HepG2 (cell line): ENCODE measurements around the gene PRSS36. TPM values are rescaled to one million over a fixed set of nuclear protein-coding genes. Genes with fewer than 3 reads are reported as not detected.
A peak's percentile ranks its signal among the peaks of the same experiment; 100 is the strongest.

Experiments
- ATF7-NPFF ChIP-seq: sonication (generic); formaldehyde crosslinking; IDR thresholded peaks from 2 replicates; pipeline ENCODE4 v1.8.1; 2023; ENCODE audit warnings: mild to moderate bottlenecking, low read depth, missing genetic modification reagents, moderate library complexity
- CREB1 ChIP-seq, 2 experiments: fragments of 450-650 bp in 1 of 2; IDR thresholded peaks; 2 replicates each; pipeline ENCODE4 v1.6.1; 2016 to 2017; ENCODE audit warnings: control low read depth in 1 of 2, mild to moderate bottlenecking in 1 of 2, missing compliant biosample characterization in 1 of 2, missing genetic modification characterization in 1 of 2
- ELF3 ChIP-seq: IDR thresholded peaks from 2 replicates; pipeline ENCODE4 v1.6.1; 2016; ENCODE audit warnings: missing genetic modification reagents, missing compliant biosample characterization
- FOXA1 ChIP-seq, 2 experiments: fragments of 450-650 bp in 1 of 2; sonication (generic) in 1 of 2; formaldehyde crosslinking in 1 of 2; IDR thresholded peaks; 2 replicates each; pipeline versions ENCODE4 v1.4.0 to v1.6.1; 2016 to 2020; ENCODE audit warnings: missing genetic modification reagents in 1 of 2
- polyA plus RNA-seq, 8 experiments: library from polyadenylated mRNA; depleted of rRNA in 3 of 8; stranded (reverse) in 7 of 8; unstranded in 1 of 8; fragments of >200 nt; fragmentation: Illumina TruSeq in 4 of 8; extraction: Trizol in 4 of 8; gene quantifications; 2 replicates each; pipeline versions ENCODE4 v1.2.1 to v1.2.3, GENCODE V29; 2011 to 2016; ENCODE audit warnings: low read depth in 4 of 8, missing spikeins in 1 of 8, mixed read lengths in 1 of 8; ENCODE audit not compliant: insufficient read depth in 1 of 8
- total RNA-seq, 5 experiments: library from RNA; depleted of rRNA; stranded (reverse); fragments of >200 nt; fragmentation: Illumina TruSeq; extraction: Trizol; gene quantifications; 2 replicates each; pipeline ENCODE4 v1.2.3, GENCODE V29; 2016; ENCODE audit warnings: low read depth in 1 of 5
- TF ChIP-seq, protein P1 (sequence below): sonication (generic); formaldehyde crosslinking; IDR thresholded peaks from 2 replicates; pipeline ENCODE4 v1.5.1; 2020; ENCODE audit warnings: mild to moderate bottlenecking, missing genetic modification reagents, moderate library complexity
- TF ChIP-seq, protein P2 (sequence below), 2 experiments: sonication (generic) in 1 of 2; formaldehyde crosslinking in 1 of 2; IDR thresholded peaks; 2 replicates each; pipeline versions ENCODE4 v1.4.0 to v1.6.1; 2016 to 2020; ENCODE audit warnings: borderline replicate concordance in 1 of 2, low read depth in 1 of 2, mild to moderate bottlenecking in 1 of 2, missing genetic modification reagents in 1 of 2
- TF ChIP-seq, protein P3 (sequence below): sonication (generic); formaldehyde crosslinking; IDR thresholded peaks from 2 replicates; pipeline ENCODE4 v1.8.1; 2022; ENCODE audit warnings: low read depth, mild to moderate bottlenecking, missing genetic modification reagents
- TF ChIP-seq, protein P4 (sequence below): sonication (generic); formaldehyde crosslinking; conservative IDR thresholded peaks from 2 replicates; pipeline ENCODE4 v1.4.0; 2020; ENCODE audit warnings: mild to moderate bottlenecking, missing genetic modification reagents, moderate library complexity

Gene PRSS36
- total and polyA plus RNA-seq, 2 of the 13 experiments (the other 11 are each of a cell fraction or from before 2014, with no cell fraction given) = 1.5 to 2.1 TPM

DNA sequence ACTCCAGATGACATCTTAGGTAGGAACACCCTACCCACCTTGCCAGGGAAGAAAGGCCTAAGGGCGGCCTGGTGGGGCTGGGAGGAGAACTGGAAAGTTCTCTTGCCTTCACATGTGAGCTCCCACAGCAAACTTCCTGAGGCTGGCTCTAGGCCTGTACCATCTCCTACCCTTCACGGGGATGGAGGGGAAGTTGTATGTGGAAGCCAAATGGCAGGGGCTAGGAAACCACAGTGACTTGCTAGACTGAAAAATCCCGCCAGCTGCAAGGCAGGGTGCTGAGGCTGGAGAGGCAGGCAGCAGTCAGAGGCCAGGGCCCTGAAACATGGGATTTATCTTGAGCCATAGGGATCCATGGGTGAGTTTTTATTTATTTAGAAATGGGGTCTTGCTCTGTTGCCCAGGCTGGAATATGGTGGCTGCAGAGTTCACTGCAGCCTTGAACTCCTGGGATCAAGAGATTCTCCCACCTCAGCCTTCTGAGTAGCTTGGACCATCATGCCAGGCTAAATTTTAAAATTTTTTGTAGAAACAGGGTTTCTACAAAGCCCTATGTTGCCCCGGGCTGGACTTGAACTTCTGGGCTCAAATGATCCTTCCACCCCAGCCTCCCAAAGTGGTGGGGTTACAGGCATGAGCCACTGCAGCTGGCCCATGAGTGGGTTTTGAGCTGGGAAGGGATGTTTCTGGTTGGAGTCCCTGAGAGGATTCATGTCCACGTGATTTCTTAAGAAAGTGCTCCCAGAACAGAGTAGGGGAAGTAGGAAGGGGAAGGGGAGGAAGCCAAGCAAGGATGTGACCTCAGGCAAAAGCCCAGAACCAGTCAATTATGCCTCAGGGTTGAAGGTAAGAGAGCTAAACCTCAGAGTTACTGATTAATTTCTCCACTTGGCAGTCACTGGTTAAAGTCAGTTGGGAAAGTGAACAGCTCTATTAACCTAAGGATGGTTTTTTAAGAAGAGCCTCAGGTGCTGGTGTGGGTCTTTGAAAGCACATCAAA, 36.4 kb downstream of the PRSS36 start (continued):
- TF ChIP-seq CREB1 (IDR thresholded peaks at IDR 0.05) (no peak), CREB1 (CRISPR knock-in tag; IDR thresholded peaks at IDR 0.05) (0 out of 2 replicates have a peak, but pooled peaks have one; percentile 27), ATF7-NPFF (no peak), ELF3 (CRISPR knock-in tag) (0 out of 2 replicates have a peak, but pooled peaks have one; percentile 11), FOXA1 (IDR thresholded peaks at IDR 0.05) (no peak), FOXA1 (CRISPR knock-in tag; IDR thresholded peaks at IDR 0.05) (no peak)
- TF ChIP-seq, protein P1, sequence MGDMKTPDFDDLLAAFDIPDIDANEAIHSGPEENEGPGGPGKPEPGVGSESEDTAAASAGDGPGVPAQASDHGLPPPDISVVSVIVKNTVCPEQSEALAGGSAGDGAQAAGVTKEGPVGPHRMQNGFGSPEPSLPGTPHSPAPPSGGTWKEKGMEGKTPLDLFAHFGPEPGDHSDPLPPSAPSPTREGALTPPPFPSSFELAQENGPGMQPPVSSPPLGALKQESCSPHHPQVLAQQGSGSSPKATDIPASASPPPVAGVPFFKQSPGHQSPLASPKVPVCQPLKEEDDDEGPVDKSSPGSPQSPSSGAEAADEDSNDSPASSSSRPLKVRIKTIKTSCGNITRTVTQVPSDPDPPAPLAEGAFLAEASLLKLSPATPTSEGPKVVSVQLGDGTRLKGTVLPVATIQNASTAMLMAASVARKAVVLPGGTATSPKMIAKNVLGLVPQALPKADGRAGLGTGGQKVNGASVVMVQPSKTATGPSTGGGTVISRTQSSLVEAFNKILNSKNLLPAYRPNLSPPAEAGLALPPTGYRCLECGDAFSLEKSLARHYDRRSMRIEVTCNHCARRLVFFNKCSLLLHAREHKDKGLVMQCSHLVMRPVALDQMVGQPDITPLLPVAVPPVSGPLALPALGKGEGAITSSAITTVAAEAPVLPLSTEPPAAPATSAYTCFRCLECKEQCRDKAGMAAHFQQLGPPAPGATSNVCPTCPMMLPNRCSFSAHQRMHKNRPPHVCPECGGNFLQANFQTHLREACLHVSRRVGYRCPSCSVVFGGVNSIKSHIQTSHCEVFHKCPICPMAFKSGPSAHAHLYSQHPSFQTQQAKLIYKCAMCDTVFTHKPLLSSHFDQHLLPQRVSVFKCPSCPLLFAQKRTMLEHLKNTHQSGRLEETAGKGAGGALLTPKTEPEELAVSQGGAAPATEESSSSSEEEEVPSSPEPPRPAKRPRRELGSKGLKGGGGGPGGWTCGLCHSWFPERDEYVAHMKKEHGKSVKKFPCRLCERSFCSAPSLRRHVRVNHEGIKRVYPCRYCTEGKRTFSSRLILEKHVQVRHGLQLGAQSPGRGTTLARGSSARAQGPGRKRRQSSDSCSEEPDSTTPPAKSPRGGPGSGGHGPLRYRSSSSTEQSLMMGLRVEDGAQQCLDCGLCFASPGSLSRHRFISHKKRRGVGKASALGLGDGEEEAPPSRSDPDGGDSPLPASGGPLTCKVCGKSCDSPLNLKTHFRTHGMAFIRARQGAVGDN = no peak
- TF ChIP-seq, protein P2, sequence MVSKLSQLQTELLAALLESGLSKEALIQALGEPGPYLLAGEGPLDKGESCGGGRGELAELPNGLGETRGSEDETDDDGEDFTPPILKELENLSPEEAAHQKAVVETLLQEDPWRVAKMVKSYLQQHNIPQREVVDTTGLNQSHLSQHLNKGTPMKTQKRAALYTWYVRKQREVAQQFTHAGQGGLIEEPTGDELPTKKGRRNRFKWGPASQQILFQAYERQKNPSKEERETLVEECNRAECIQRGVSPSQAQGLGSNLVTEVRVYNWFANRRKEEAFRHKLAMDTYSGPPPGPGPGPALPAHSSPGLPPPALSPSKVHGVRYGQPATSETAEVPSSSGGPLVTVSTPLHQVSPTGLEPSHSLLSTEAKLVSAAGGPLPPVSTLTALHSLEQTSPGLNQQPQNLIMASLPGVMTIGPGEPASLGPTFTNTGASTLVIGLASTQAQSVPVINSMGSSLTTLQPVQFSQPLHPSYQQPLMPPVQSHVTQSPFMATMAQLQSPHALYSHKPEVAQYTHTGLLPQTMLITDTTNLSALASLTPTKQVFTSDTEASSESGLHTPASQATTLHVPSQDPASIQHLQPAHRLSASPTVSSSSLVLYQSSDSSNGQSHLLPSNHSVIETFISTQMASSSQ (IDR thresholded peaks at IDR 0.05; ENCODE audit: low read depth) = peak; percentile 73
- TF ChIP-seq, protein P2 (CRISPR knock-in tag; IDR thresholded peaks at IDR 0.05; ENCODE audit: borderline replicate concordance) = no peak; the same call in 1 of the 2 replicates
- TF ChIP-seq, protein P3, sequence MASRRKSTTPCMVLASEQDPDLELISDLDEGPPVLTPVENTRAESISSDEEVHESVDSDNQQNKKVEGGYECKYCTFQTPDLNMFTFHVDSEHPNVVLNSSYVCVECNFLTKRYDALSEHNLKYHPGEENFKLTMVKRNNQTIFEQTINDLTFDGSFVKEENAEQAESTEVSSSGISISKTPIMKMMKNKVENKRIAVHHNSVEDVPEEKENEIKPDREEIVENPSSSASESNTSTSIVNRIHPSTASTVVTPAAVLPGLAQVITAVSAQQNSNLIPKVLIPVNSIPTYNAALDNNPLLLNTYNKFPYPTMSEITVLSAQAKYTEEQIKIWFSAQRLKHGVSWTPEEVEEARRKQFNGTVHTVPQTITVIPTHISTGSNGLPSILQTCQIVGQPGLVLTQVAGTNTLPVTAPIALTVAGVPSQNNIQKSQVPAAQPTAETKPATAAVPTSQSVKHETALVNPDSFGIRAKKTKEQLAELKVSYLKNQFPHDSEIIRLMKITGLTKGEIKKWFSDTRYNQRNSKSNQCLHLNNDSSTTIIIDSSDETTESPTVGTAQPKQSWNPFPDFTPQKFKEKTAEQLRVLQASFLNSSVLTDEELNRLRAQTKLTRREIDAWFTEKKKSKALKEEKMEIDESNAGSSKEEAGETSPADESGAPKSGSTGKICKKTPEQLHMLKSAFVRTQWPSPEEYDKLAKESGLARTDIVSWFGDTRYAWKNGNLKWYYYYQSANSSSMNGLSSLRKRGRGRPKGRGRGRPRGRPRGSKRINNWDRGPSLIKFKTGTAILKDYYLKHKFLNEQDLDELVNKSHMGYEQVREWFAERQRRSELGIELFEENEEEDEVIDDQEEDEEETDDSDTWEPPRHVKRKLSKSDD (CRISPR knock-in tag) = no peak
- TF ChIP-seq, protein P4, sequence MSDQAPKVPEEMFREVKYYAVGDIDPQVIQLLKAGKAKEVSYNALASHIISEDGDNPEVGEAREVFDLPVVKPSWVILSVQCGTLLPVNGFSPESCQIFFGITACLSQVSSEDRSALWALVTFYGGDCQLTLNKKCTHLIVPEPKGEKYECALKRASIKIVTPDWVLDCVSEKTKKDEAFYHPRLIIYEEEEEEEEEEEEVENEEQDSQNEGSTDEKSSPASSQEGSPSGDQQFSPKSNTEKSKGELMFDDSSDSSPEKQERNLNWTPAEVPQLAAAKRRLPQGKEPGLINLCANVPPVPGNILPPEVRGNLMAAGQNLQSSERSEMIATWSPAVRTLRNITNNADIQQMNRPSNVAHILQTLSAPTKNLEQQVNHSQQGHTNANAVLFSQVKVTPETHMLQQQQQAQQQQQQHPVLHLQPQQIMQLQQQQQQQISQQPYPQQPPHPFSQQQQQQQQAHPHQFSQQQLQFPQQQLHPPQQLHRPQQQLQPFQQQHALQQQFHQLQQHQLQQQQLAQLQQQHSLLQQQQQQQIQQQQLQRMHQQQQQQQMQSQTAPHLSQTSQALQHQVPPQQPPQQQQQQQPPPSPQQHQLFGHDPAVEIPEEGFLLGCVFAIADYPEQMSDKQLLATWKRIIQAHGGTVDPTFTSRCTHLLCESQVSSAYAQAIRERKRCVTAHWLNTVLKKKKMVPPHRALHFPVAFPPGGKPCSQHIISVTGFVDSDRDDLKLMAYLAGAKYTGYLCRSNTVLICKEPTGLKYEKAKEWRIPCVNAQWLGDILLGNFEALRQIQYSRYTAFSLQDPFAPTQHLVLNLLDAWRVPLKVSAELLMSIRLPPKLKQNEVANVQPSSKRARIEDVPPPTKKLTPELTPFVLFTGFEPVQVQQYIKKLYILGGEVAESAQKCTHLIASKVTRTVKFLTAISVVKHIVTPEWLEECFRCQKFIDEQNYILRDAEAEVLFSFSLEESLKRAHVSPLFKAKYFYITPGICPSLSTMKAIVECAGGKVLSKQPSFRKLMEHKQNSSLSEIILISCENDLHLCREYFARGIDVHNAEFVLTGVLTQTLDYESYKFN (CRISPR knock-in tag) = 0 out of 2 replicates have a peak, but pooled peaks have one; percentile 34
